PFSK-1 (cell line): ENCODE data around the gene ALDOA.

Experiments
- REST ChIP-seq, 2 experiments: IDR thresholded peaks; 2 replicates each; pipeline versions ENCODE4 v1.6.1 to v1.8.0; 2011 to 2012; ENCODE audit warnings: low read depth in 2 of 2, low read length in 2 of 2, control low read depth in 1 of 2, inconsistent platforms in 1 of 2, mild to moderate bottlenecking in 1 of 2, moderate library complexity in 1 of 2; ENCODE audit not compliant: insufficient read depth in 1 of 2
- TAF1 ChIP-seq: IDR thresholded peaks from 2 replicates; pipeline ENCODE4 v1.6.1; 2012; ENCODE audit warnings: low read length, control low read depth, borderline replicate concordance; ENCODE audit not compliant: insufficient read depth

- TF ChIP-seq REST (IDR thresholded peaks at IDR 0.05; ENCODE audit: insufficient read depth in 1 of 2, low read depth in 2 of 2, low read length in 2 of 2) (no peak), TAF1 (no peak)
Measured at GRCh38 chr16:30117768-30118167, 52.2 kb downstream of the ALDOA start.
